GM21786 (cell line): Measurements from ENCODE around the gene MAML3.
A peak's percentile ranks its signal among the peaks of the same experiment; 100 is the strongest.
"Not testable (repeated sequence)": the region's sequence is repeated elsewhere in the genome, so short reads cannot be mapped to it uniquely, and the experiment has no call there.

Experiments
- ATAC-seq: cut with Tn5 transposase; IDR thresholded peaks from one replicate; pipeline ENCODE4 v1.9.1; 2021; ENCODE audit not compliant: unreplicated experiment

MAML3 gene

DNA sequence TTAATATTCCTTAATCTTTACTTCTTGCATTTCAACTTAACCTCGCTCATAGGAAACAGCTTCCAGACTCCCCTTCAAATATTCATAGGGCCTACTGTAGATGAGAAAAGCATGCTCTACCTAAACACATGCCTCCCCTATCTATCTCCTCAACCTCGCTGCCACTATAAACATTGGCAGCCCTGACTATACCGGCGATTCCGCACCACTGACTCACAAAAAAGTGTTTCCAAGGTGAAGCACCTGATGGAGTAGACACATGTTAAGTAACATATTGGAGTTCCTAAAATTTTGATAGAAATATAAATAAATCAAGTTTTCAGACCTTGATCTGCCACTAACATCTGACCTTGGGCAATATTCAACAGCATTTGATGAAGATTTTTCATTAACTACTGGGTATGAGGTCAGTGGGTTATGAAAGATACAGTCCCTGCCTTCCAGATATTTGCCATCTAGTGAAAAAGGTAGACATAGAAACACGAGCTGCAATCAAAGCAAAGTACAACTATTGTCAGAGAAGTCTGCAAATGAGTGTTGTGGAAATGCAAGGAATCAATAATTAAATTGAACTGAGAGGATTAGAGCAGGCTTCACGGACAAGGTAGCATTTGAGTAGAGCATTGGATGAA, 184.2 kb downstream of the MAML3 start:
- ATAC-seq, result no peak

DNA sequence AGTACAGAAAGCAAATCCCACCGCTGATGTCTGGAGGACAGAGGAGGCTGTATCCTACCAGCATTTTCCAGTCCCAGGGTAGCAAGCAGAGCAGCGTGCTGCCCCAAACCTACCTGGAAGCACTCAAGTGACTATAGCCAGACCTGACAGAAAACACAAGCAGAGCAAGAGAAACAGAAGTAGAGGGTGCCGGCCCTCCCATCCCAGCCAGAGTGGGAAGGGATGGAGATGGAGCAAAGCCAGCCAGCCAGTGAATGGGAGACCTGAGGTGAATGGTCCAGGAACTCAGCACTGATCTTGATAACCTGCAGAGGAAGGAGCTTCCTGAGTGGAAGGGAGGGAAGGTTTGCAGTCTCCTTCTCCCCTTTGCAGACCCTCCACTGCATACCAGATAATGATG, 185.2 kb downstream of the MAML3 start:
- no peak for ATAC-seq

DNA sequence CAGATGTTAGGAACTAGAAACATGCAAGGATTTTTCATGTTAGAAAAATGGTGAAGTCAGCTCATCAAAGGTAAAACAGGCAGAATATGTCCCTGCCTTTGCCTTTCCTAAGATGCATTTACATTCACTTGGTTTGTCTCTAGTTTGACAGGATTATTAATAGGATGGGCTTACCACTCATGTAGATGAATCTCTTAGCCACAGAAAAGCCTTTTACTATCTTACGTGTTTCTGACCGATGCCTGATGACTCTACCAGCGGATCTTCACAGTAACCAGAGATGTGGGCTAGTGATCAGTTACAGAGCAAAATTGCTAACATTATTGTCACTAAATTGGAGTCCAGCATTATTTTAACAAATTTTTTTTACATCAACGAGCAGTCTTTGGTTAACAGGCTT, 187.6 kb downstream of the MAML3 start:
- no peak for ATAC-seq

DNA sequence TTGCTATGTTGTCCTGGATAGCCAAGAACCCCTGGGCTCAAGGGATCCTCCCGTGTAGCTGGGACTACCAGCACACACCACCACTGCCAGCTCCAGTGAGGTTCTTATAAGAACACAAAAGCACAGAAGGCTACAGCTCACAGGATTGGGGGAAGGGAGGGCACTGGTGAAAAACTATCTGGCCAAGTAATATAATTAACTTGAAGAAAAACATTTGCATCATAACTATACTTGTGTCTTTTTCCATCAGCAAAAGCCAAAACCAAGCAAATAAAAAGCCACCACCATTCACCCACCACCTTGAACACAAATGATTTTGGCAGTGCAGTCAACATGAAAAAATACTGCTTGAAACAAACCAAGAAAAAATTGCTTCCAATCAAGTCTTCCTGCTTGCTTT, 188.2 kb downstream of the MAML3 start:
- ATAC-seq, result no peak

DNA sequence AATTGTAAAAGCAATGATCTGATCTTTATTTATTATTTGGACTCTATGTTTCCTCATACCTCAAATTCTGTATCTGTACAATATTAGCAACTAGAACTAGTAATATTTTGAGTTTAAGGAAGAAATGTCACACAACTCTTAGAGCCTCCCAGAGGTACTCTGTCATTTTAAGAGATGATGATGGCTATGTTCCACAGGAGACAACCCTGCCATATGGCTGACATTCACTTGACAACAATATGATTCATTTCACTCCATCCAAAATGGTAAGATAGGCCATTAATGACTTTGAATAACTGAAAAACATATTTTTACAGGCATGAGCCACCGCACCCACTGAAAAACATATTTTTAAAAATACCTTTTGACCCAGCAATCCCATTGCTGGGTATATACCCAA, 190.3 kb downstream of the MAML3 start:
- ATAC-seq, result no peak

DNA sequence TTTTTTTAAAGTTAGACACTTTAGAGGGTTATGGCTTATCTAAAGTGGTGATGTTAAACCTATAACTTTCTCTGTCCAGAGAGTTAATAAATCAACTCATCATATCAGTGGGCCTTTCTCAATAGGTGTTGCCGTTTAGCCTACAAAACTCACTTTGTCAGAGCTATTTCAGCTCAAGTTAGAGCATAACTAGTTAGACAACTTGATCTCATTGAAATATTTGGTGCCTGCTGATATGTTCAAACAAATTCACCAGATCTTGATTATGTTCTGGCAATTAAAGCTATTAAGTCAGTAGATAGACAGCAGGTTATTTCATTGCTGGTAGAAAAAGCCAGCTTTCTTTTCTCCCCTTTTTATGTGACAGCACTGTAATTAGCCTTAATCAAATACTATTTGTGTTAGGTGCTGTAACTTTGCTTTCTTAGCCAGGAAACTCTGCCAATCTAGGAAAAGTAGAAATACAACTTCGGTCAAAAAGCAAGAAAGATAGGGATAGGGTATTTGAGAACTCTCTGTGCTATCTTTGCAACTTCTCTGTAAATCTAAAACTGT, 191.8 kb downstream of the MAML3 start:
- ATAC-seq, result no peak

DNA sequence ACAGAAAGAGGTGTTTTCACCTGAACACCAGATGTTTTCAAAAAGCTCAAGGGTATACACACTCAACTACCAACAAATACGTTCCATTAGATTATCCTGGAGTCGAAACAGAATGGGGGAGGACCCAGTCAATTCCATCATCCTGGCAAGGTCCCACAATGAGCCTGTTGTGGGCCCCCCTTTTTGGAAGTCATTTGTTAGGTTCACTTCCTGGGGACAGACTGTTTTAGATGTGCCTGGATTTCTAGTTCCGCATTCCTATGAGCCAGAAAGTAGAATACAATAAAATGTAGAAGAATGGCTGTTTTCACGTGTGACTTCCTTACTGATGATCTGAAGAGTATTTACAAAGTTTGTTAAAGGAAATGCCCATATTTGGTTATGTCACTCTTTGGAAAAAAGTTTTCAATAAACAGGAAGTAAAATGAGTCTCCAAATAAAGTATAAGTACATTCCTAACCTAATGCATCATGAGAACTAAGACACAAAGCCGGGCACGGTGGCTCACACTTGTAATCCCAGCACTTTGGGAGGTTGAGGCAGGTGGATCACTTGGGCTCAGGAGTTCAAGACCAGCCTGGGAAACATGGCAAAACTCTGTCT, 192.5 kb downstream of the MAML3 start:
- ATAC-seq, result no peak

DNA sequence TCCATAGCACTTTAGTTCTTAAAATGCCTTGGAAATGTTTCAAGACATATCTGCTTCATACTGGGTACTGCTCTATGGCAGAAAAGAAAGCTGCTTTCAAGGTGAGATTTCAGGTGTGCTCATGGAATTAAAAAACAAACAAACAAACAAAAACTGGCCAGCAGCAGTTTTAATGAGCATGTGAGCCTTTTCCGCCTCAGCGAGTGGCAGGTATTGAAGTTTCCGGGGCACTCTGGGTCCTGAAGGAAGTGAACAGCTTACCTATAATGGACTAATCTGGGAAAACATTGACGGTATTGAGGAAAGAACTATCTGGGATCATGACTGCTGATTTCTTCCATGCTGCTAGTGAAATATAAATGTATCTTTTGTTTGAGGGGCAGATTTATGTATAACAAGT, 194.6 kb downstream of the MAML3 start:
- no peak for ATAC-seq

DNA sequence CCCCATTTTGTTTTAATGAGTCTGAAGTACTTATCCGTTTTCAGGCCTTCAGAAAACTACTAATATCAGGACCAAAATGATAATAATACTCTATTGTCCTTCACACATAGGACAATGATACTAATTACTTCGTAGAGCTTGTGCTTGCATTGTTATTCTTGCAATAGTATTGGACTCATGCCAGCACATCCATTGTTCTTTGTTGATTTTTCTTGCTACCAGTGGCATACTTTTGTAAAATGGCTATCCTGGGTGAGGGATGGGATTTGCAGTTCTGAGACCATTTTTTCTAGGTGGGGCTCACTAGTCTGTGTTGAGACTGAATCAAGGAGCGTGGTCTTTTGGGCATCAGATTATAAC, 195.3 kb downstream of the MAML3 start:
- ATAC-seq, result no peak

DNA sequence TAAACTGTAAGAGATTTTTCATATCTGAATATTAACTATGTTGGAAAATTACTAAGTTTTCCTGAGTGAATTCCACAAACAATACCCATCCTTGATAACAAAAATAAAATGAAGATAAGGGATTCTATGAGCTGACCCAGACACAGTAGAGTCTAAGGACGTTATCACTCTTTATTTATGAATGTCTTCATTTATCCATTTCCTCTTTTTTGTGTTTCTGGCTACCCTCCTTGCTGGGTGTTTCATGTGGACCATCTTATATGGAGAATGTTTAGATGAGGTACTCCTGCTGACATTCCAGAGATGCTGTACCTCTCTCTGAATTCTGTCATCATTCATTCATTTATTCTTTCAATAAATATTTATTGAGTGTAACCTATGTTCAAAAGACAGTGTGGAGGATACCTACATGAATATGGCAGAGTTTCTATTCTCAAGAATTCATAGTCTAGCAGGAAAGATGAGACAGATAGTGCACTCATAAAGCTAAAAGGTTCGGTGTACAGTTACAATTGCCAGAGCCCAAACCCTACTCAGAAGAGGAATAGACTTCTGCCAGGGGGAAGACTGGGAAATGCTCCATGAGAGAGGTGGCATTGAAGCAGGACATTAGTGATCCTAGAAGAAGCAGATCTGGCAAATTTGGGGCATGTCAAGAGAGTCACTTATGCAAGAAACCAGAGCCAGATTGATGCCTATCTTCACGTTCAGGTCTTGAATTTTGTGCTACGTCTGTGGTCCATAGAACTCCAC, 195.8 kb downstream of the MAML3 start:
- ATAC-seq, result no peak

DNA sequence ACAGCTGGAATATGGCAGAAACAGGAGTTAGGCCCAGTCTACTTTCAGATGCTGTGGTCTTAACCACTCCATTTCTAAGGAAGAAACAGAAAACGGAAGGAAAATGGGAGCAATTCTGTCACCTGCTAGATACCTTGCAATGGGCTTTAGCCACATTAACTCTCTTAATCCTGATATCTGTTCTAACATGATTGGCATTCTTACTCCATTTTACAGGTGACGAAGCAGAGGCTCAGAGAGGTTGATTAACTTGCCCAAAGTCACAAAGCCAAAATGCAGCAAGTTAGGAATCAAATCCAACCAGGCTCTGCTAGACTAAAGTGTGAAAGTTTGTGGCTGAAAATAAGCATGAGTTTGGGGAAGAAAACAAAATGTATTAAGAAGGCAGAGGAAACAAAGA, 196.9 kb downstream of the MAML3 start:
- no peak for ATAC-seq

DNA sequence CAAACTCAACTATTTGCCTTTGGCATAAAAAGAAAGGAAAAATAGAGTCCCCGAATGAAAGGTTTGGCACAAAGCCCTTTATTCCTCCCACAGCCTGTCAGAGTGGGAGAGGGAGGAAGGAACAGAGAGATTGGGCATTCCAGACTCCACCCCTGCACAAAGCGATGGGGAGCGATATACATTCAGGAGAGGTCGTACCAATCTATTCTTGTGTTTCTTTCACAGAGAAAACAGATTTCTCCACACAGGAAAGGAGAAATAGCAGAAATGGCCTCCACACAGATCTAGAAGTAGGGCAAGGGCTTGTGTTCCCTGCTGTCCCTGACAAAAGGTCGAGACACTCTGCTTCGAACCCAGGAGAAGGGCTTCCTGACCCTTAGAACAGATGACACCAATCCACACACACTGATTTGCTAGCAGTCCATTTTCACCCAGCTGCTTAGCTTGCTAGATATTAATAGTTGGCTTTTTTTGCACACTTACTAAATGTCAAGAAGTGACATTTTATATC, 197.4 kb downstream of the MAML3 start:
- ATAC-seq, result no peak

DNA sequence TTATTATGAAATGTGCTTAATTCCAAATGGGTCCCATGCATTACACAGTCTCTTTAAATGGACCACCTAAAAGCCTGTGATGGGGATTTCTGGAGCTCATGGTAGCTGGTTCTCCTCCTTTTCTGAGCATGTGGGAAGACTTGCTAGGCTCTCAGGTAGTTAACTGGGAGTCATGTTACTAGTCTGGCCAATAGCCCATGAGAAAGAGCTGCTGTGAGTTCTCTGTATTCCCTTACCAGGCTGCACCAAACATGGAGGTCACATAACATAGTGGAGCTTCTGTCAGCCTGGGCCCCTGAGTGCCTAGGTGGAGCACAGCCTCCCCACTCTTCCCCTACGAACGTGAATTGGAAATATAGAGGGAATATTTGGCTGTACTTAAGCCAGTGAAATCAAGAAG, 198.4 kb downstream of the MAML3 start:
- ATAC-seq, result no peak

DNA sequence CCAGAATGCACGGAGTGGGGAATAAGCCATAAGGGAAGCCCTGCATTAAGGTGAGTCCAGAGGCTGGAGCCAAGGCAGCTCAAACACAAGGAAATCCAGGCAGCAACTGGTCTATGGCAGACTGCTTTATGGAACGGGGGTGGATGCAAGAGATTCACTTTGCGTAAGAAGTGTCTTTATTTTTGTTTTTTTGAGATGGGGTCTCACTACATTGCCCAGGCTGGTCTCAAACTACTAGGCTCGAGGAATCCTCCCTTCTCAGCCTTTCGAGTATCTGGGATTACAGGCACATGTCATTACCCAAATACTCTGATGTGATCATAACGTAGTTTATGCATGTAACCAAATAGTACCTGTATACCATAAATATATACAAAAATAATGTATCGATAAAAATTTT, 199.5 kb downstream of the MAML3 start:
- ATAC-seq, result no peak

DNA sequence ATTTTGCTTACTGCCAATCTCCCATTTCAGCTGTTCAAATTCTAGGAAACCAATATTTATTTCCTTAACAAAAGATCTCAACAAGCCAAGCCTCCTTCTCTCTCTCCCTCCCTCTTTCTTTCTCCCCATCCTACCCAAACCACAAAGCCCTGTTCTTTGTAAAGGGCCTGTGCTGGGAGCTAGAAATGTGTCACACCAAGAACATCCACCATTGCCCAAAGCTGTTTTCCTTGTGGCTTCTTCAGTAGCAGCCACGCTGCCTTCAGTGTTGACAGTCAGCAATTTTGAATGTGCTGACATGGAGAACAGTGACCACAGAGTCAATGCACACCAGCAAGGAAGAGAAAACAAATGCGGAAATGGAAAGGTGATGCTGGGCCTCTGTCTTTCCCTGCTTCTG, 203.0 kb downstream of the MAML3 start:
- ATAC-seq, result no peak

DNA sequence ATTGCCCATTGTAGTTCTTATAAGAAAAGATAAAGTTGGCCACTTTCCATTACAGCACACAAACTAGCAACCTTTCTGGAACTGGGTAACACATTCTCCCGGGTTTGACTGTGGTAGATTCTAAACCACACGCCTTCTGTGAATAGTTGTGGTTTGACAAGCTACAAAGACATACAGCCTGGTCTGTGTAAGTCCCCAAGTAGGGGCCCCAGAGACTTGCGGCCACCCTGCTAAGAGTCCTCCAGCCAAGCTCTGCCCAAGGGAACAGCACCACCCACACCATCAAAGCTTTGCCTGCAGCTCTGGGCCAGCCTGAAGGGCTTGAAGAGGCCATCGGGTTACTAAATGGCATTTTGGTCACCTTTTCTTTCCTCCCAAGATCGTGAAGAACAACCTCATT, 203.4 kb downstream of the MAML3 start:
- peak; percentile 89 for ATAC-seq

DNA sequence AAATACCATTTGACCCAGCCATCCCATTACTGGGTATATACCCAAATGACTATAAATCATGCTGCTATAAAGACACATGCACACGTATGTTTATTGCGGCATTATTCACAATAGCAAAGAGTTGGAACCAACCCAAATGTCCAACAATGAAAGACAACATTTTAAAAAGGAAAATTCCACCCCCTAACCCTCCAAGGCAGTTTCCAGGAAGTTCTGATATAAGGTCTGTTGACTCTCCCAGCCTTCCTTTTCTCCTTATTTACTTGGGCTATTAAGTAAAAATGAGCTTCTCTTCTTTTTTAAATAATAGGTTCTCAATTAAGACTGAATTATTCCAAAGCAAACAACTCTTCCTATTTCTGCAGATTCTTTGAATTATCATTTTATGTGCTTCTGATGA, 209.1 kb downstream of the MAML3 start:
- ATAC-seq, result not testable (repeated sequence)

DNA sequence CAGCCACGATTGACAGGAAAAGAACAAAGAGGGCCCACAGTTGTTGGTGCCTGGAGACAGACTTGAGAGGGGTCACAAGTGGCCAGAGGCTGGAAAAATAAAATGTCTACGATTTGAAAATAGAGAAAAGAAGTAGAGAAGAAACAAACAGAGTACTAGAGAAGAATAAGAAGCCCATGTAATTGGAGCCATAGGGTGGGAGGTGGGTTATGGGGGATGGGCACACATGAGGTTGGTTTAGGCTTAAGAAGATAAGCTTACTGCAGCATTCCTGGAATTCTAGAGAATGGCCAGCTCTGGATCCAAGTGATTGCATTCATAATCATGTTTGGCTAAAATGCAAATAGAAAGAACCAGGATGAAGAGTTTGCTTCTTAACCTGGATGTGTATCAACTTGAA, 210.7 kb downstream of the MAML3 start:
- ATAC-seq, result no peak

DNA sequence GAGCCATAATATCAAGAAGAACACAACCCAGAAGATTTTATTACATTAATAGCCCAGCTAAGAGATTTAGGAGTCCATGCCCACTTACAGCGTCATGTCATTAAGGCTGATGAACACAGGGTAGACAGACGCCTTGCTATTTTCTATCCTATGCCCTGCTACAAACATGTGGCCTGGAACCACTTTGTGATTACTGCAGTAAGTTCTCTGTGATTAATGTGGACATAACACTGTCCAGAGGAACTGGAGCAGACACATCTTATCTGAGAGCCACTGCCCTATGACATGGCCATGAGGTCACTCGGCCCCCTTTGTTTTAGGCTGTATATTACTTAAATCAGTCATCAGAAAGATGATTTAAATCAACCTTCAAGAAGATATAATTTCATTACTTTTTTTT, 211.7 kb downstream of the MAML3 start:
- no peak for ATAC-seq

DNA sequence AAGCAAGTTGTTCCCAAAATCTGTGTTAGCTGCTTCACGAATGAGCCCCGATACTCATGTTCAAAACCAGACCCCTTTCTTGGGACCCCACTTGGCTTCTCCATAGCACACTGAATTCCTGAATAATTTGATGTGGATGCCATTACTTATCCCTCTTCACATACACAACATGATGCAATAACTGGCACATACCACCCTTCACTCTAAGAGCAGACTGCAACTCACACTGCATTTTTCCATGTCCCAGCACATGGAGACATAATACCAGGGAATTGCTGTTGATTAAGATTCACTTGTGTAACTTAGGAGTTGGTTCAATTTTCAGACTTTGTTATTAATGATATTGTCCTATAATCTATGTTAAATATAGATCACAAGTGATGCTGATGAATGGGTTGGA, 213.4 kb downstream of the MAML3 start:
- ATAC-seq, result no peak

DNA sequence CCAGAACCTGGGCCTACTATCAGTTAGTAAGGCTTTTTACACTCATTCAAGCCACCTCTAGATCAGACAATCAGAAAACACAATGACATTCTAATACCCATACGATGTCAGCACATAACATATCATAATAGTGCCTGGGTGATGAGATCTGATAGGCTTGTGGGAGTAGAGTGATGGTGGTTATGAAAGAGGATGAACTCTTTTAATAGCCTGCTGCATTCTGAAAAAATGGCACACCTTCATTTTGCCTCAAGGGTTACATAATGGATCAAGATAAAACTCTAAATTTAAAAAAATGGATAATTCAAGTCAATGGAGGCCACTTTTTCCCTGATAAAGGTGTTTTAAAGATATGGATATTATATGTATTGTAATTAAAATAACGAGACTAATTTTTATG, 215.6 kb downstream of the MAML3 start:
- ATAC-seq, result no peak

DNA sequence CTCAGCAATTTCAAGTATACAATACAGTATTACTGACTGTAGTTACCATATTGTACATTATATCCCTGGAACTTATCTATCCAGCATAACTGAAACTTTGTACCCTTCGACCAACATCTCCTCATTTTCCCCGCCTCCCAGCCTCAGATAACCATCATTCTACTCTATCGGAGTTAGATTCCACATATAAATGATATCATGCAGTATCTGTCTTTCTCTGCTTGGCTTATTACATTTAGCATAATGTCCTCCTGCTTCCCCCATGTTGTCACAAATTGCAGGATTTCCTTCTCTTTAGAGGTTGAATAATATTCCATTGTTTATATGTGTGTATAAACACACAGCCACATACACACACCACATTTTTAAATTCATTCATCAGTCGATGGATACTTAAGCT, 218.1 kb downstream of the MAML3 start:
- ATAC-seq, result no peak
